K562 (cell line): Measurements from ENCODE around the gene ITSN1. TPM values are rescaled to one million over a fixed set of nuclear protein-coding genes. Genes with fewer than 3 reads are reported as not detected.

Source experiments
- BRF1 ChIP-seq: IDR thresholded peaks from 3 replicates; pipeline ENCODE4 v1.6.1; 2011; ENCODE audit warnings: borderline replicate concordance, mild to moderate bottlenecking; ENCODE audit not compliant: insufficient read length; ENCODE audit errors: extremely low read depth
- E2F5 ChIP-seq: sonication (generic); formaldehyde crosslinking; IDR thresholded peaks from 2 replicates; pipeline ENCODE4 v1.8.0; 2022; ENCODE audit warnings: mild to moderate bottlenecking, missing genetic modification reagents
- ETV6 ChIP-seq, 3 experiments: fragments of 150-350 bp in 1 of 3; sonication (generic) in 1 of 3; formaldehyde crosslinking in 1 of 3; IDR thresholded peaks; 2 replicates each; pipeline versions ENCODE4 v1.6.1 to v1.8.0; 2014 to 2022; ENCODE audit warnings: borderline replicate concordance in 2 of 3, low read depth in 2 of 3, antibody characterized with exemption in 1 of 3, low read length in 1 of 3, mild to moderate bottlenecking in 1 of 3, missing genetic modification reagents in 1 of 3
- GMEB1 ChIP-seq: fragments of 250-450 bp; sonication (Bioruptor Pico); IDR thresholded peaks from 2 replicates; pipeline ENCODE4 v1.4.0; 2020; ENCODE audit warnings: mild to moderate bottlenecking
- IRF2 ChIP-seq: sonication (generic); formaldehyde crosslinking; IDR thresholded peaks from 2 replicates; pipeline ENCODE4 v1.8.1; 2022; ENCODE audit warnings: mild to moderate bottlenecking, missing genetic modification reagents
- KAT8 ChIP-seq: fragments of 450-650 bp; IDR thresholded peaks from 2 replicates; pipeline ENCODE4 v1.6.1; 2016; ENCODE audit warnings: low read depth, mild to moderate bottlenecking
- NFE2 ChIP-seq: IDR thresholded peaks from 2 replicates; pipeline ENCODE4 v1.6.1; 2014; ENCODE audit warnings: antibody characterized with exemption, low read depth
- PATZ1 ChIP-seq: fragments of 250-450 bp; sonication (Bioruptor Pico); IDR thresholded peaks from 2 replicates; pipeline ENCODE4 v1.5.0; 2020; ENCODE audit warnings: mild to moderate bottlenecking, borderline replicate concordance
- PHF8 ChIP-seq: fragments of 200-600 bp; sonication (generic); IDR thresholded peaks from 2 replicates; pipeline ENCODE4 v1.6.1; 2012; ENCODE audit warnings: mixed run types, mild to moderate bottlenecking, inconsistent platforms, low read length, moderate library complexity, borderline replicate concordance
- PYGO2 ChIP-seq: fragments of 450-650 bp; IDR thresholded peaks from 2 replicates; pipeline ENCODE4 v1.6.1; 2016; ENCODE audit warnings: mild to moderate bottlenecking, missing genetic modification characterization, moderate library complexity, missing compliant biosample characterization
- RAD51 ChIP-seq: fragments of 450-650 bp; IDR thresholded peaks from 2 replicates; pipeline ENCODE4 v1.7.1; 2016; ENCODE audit warnings: low read depth, mild to moderate bottlenecking, borderline replicate concordance
- RBM17 ChIP-seq: fragments of 200-400 bp; formaldehyde crosslinking; IDR thresholded peaks from 2 replicates; pipeline ENCODE4 v1.6.1; 2017; ENCODE audit warnings: low read depth, mild to moderate bottlenecking, low read length, borderline replicate concordance
- RBM22 ChIP-seq: fragments of 200-400 bp; formaldehyde crosslinking; IDR thresholded peaks from 2 replicates; pipeline ENCODE4 v1.6.1; 2018; ENCODE audit warnings: low read length, low read depth; ENCODE audit not compliant: poor library complexity, severe bottlenecking
- SAFB ChIP-seq: fragments of 200-400 bp; formaldehyde crosslinking; IDR thresholded peaks from 2 replicates; pipeline ENCODE4 v1.6.1; 2017; ENCODE audit warnings: low read depth, low read length, borderline replicate concordance
- SETDB1 ChIP-seq: IDR thresholded peaks from one replicate; pipeline ENCODE4 v1.6.1; 2012; ENCODE audit warnings: low read length, control low read depth, inconsistent platforms
- SMARCB1 ChIP-seq: IDR thresholded peaks from 2 replicates; pipeline ENCODE4 v1.6.1; 2011; ENCODE audit warnings: improper control_type of control experiment, low read depth; ENCODE audit not compliant: insufficient read length
- SPI1 ChIP-seq: IDR thresholded peaks from 2 replicates; pipeline ENCODE4 v1.6.1; 2011; ENCODE audit warnings: low read depth, low read length, control low read depth, borderline replicate concordance
- TBL1XR1 ChIP-seq, 2 experiments: IDR thresholded peaks; 2 replicates each; pipeline ENCODE4 v1.6.1; 2012; ENCODE audit warnings: improper control_type of control experiment in 2 of 2, low read length in 2 of 2, mild to moderate bottlenecking in 1 of 2
- USF1 ChIP-seq: sonication (generic); formaldehyde crosslinking; IDR thresholded peaks from 2 replicates; pipeline ENCODE4 v1.9.0; 2022; ENCODE audit warnings: mild to moderate bottlenecking, missing genetic modification reagents
- ZNF785 ChIP-seq: fragments of 250-450 bp; sonication (Bioruptor Pico); IDR thresholded peaks from 2 replicates; pipeline ENCODE4 v1.4.0; 2020; ENCODE audit warnings: mild to moderate bottlenecking
- polyA plus RNA-seq, 8 experiments: library from polyadenylated mRNA; depleted of rRNA in 4 of 8; stranded (reverse) in 5 of 8; unstranded in 3 of 8; fragments of >200 nt; fragmentation: Nextera tagmentation in 2 of 8; fragmentation: Illumina TruSeq in 1 of 8; extraction: Ambion mirVana in 2 of 8; extraction: Trizol in 1 of 8; gene quantifications; 2 replicates each; pipeline versions ENCODE4 v1.2.1 to v1.2.3, GENCODE V29; 2011 to 2014; ENCODE audit warnings: inconsistent platforms in 1 of 8, missing spikeins in 1 of 8
- total RNA-seq, 7 experiments: library from RNA; depleted of rRNA in 6 of 7; stranded (reverse); fragments of >200 nt in 6 of 7; fragmentation: Illumina TruSeq in 2 of 7; extraction: Trizol in 2 of 7; gene quantifications; 2 replicates each; pipeline versions ENCODE4 v1.2.1 to v1.2.3, GENCODE V29; 2011 to 2021; ENCODE audit warnings: low replicate concordance in 1 of 7

The ITSN1 gene
- total and polyA plus RNA-seq, 9 of the 15 experiments (the other 6 are each of a cell fraction or from before 2014, with no cell fraction given), result 1.1 to 12.6 (median 4.8) TPM

GRCh38 chr21:33884376-33885171, 242.3 kb downstream of the ITSN1 start (continued):
- no peak for TF ChIP-seq PATZ1 (CRISPR knock-in tag)
- TF ChIP-seq GMEB1 (CRISPR knock-in tag), result no peak
- TF ChIP-seq RBM22, result no peak
- TF ChIP-seq PHF8, result no peak
- no peak for TF ChIP-seq SMARCB1
- TF ChIP-seq SAFB, result no peak
- TF ChIP-seq SETDB1, result no peak
- peak; percentile 83 for TF ChIP-seq RAD51
- no peak for TF ChIP-seq ZNF785
- no peak for TF ChIP-seq SPI1
- no peak for TF ChIP-seq E2F5 (CRISPR knock-in tag)
- no peak for TF ChIP-seq PYGO2
- no peak for TF ChIP-seq BRF1
- TF ChIP-seq KAT8, result no peak
- TF ChIP-seq USF1 (CRISPR knock-in tag), result 0 out of 2 replicates have a peak, but pooled peaks have one; percentile 9
- no peak for TF ChIP-seq RBM17
- TF ChIP-seq IRF2 (CRISPR knock-in tag), result no peak
- TF ChIP-seq NFE2, result no peak
- TF ChIP-seq TBL1XR1 (IDR thresholded peaks at IDR 0.05; ENCODE audit: low read length in 2 of 2), result no peak
- no peak for TF ChIP-seq ETV6 (IDR thresholded peaks at IDR 0.05; ENCODE audit: borderline replicate concordance in 1 of 2, low read depth in 2 of 2, low read length in 1 of 2)
- no peak for TF ChIP-seq ETV6 (CRISPR knock-in tag; IDR thresholded peaks at IDR 0.05; ENCODE audit: borderline replicate concordance)
- TF ChIP-seq, all 486 proteins: peak for 7
